HAP-1 (cell line): ENCODE results near the gene PLIN4.
A peak's percentile ranks its signal among the peaks of the same experiment; 100 is the strongest.
"Not testable (repeated sequence)": the region's sequence is repeated elsewhere in the genome, so short reads cannot be mapped to it uniquely, and the experiment has no call there.

ENCODE experiments used
- DNase-seq, 2 experiments: peaks; one replicate each; pipeline ENCODE4 v3.0.0-alpha.2; 2016 to 2020; ENCODE audit warnings: low spot score in 2 of 2
- H3K27me3 ChIP-seq: fragments of 250-450 bp; sonication (Bioruptor Pico); 2 replicates; pipeline ENCODE4 v1.5.1; 2020; ENCODE audit warnings: low read depth, mild to moderate bottlenecking, moderate library complexity
- H3K36me3 ChIP-seq: fragments of 250-450 bp; sonication (Bioruptor Pico); replicated peaks from 2 replicates; pipeline ENCODE4 v1.5.1; 2020; ENCODE audit warnings: mild to moderate bottlenecking
- H3K4me1 ChIP-seq: fragments of 250-450 bp; sonication (Bioruptor Pico); 2 replicates; pipeline ENCODE4 v1.5.1; 2020; ENCODE audit warnings: mild to moderate bottlenecking
- H3K4me3 ChIP-seq: fragments of 250-450 bp; sonication (Bioruptor Pico); 2 replicates; pipeline ENCODE4 v1.5.1; 2020; ENCODE audit warnings: mild to moderate bottlenecking, moderate library complexity
- H3K9me3 ChIP-seq: fragments of 250-450 bp; sonication (Bioruptor Pico); 2 replicates; pipeline ENCODE4 v1.5.1; 2020; ENCODE audit warnings: mild to moderate bottlenecking, moderate library complexity
- in situ Hi-C: fragments of 300-500 bp; cut with MboI; formaldehyde crosslinking; loops from 3 replicates; pipeline ENCODE4 v1.14.3; 2020; ENCODE audit warnings: low sequenced_read_pairs, inconsistent platforms, mixed read lengths

Gene PLIN4

DNA sequence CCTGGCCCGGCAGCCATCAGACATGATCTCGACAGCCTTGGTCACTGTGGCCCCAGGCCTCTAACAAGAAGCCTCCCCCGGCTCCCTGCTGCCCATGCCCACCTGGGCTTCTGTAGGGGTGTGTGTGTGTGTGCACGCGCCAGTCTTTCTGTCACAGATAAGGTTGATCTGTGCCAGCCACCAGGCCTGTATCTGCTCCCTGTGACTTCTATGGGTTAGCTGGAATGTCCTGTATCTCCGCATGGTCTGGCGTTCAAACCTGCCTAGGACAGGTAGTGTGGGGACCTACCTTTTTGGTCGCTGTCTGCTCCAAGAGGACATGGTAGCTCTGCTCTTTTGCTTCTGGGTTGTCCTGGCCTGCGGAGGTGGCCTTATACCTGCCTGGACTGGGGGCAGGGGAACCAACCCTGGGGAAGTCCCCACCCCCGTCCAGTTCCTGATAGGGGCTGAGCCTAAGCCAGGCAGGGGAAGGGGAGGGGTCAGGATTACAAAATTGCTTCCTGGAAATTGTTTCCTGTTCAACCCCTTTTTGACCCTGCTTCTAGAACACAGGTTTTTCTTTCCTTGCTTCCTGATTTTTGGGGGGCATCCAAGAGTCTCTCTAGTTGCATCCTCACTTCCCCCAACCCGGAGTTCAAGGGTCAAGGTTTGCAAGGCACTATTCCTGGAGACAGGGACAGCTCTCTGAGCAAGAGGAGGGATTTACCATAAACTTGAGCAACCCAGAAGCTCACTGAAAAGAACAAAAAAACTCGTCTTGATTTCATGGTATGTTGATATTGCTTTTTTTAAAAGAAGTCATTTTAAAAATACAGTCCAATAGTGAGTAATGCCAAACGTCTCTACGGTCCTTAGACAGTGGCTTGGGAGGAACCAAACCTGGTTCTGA, 21.7 kb upstream of the PLIN4 start, which contains the start of gene LRG1:
Gene LRG1, minus strand, starts transcription at position 344 of the 889 bp plus-strand sequence. Its CDS starts 23 bp downstream, at position 321.
- H3K9me3 ChIP-seq, result no peaks in the 10 kb centered on the region; the same call in 1 of the 2 replicates
- no peaks in the 10 kb centered on the region for H3K36me3 ChIP-seq
- peaks cover 8% of the 10 kb centered on the region for H3K4me1 ChIP-seq
- in situ Hi-C loops, result no loop called here
- no peaks in the 10 kb centered on the region for H3K27me3 ChIP-seq
- H3K4me3 ChIP-seq, result no peak within 1 kb of the TSS
- DNase-seq, result no peak

DNA sequence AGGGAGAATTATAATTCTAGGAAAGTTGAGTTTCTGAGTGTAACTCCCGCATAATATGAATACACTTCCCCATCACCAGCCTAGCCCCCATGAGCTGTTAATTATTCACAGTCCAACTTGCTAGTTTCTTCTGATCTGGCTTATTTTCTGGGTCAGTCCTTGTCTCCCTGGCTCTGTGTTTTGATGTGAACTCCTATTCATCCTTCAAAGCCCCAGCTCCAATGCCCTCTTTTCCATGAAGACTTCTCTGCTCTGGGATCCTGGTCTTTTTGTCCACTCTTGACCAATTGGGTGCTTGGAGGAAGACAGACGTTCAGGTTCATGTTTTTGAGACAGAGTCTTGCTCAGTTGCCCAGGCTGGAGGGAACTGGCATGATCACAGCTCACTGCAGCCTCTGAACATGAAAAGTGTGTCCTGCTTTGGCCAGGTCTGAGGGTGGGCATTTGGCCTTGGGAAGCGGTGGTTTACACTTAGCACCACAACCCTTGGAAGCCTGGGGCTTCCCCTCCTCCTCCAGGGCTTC, 20.9 kb upstream of the PLIN4 start:
- Histone ChIP-seq H3K9me3 (no peaks in the 10 kb centered on the region; the same call in 1 of the 2 replicates), H3K4me1 (peaks cover 11% of the 10 kb centered on the region), H3K36me3 (no peaks in the 10 kb centered on the region), H3K27me3 (no peaks in the 10 kb centered on the region), H3K4me3 (no peak overlapping the region)
- in situ Hi-C loops, result no loop called here
- DNase-seq, result no peak

GRCh38 chr19:4538601-4538954, 20.3 kb upstream of the PLIN4 start:
- no peaks in the 10 kb centered on the region; the same call in 1 of the 2 replicates for H3K9me3 ChIP-seq
- H3K27me3 ChIP-seq, result no peaks in the 10 kb centered on the region
- DNase-seq, result no peak
- no peaks in the 10 kb centered on the region for H3K36me3 ChIP-seq
- H3K4me1 ChIP-seq, result peaks cover 11% of the 10 kb centered on the region
- in situ Hi-C loops, result no loop called here
- no peak overlapping the region for H3K4me3 ChIP-seq

- Histone ChIP-seq H3K4me1 (peaks cover 11% of the 10 kb centered on the region), H3K9me3 (no peaks in the 10 kb centered on the region; the same call in 1 of the 2 replicates), H3K36me3 (no peaks in the 10 kb centered on the region), H3K27me3 (no peaks in the 10 kb centered on the region), H3K4me3 (no peak overlapping the region)
- in situ Hi-C loops, result no loop called here
- no peak for DNase-seq
Measured at GRCh38 chr19:4537953-4538600, 19.8 kb upstream of the PLIN4 start.

- Histone ChIP-seq H3K36me3 (no peaks in the 10 kb centered on the region), H3K9me3 (no peaks in the 10 kb centered on the region; the same call in 1 of the 2 replicates), H3K4me3 (no peak overlapping the region), H3K4me1 (peaks cover 11% of the 10 kb centered on the region), H3K27me3 (no peaks in the 10 kb centered on the region)
- DNase-seq, result no peak
- in situ Hi-C loops, result no loop called here
Measured at GRCh38 chr19:4536798-4537197, 18.5 kb upstream of the PLIN4 start.

GRCh38 chr19:4534836-4535658, 16.8 kb upstream of the PLIN4 start, which contains the start of gene PLIN5:
Gene PLIN5 (minus strand): TSS chr19:4535224. CDS start chr19:4534074, 1,150 bp downstream.
- in situ Hi-C loops, result no loop called here
- peaks cover 11% of the 10 kb centered on the region for H3K4me1 ChIP-seq
- H3K36me3 ChIP-seq, result no peaks in the 10 kb centered on the region
- 0 out of 2 replicates have a peak within 1 kb of the TSS, but pooled peaks have one; percentile 6 for H3K4me3 ChIP-seq
- H3K27me3 ChIP-seq, result no peaks in the 10 kb centered on the region
- peak; percentile 82 to 97 for DNase-seq
- no peaks in the 10 kb centered on the region for H3K9me3 ChIP-seq

GRCh38 chr19:4533835-4534424, 15.6 kb upstream of the PLIN4 start:
- in situ Hi-C loops, result no loop called here
- Histone ChIP-seq H3K4me1 (peaks cover 11% of the 10 kb centered on the region), H3K4me3 (no peak overlapping the region), H3K9me3 (no peaks in the 10 kb centered on the region), H3K27me3 (no peaks in the 10 kb centered on the region), H3K36me3 (no peaks in the 10 kb centered on the region)
- DNase-seq, result no peak

- no peak for DNase-seq
- no peaks in the 10 kb centered on the region for H3K9me3 ChIP-seq
- H3K36me3 ChIP-seq, result no peaks in the 10 kb centered on the region
- peaks cover 11% of the 10 kb centered on the region for H3K4me1 ChIP-seq
- no peak overlapping the region for H3K4me3 ChIP-seq
- no peaks in the 10 kb centered on the region for H3K27me3 ChIP-seq
- in situ Hi-C loops, result no loop called here
Measured at GRCh38 chr19:4533334-4533733, 15.0 kb upstream of the PLIN4 start.

GRCh38 chr19:4531562-4532165, 13.4 kb upstream of the PLIN4 start:
- H3K4me3 ChIP-seq, result no peak overlapping the region
- H3K27me3 ChIP-seq, result no peaks in the 10 kb centered on the region
- H3K9me3 ChIP-seq, result no peaks in the 10 kb centered on the region
- H3K36me3 ChIP-seq, result no peaks in the 10 kb centered on the region
- in situ Hi-C loops, result no loop called here
- H3K4me1 ChIP-seq, result peaks cover 11% of the 10 kb centered on the region
- no peak for DNase-seq

GRCh38 chr19:4529924-4530522, 11.7 kb upstream of the PLIN4 start:
- H3K4me3 ChIP-seq, result no peak overlapping the region
- H3K9me3 ChIP-seq, result no peaks in the 10 kb centered on the region
- in situ Hi-C loops, result no loop called here
- H3K36me3 ChIP-seq, result no peaks in the 10 kb centered on the region
- H3K4me1 ChIP-seq, result peaks cover 4% of the 10 kb centered on the region; the same call in 1 of the 2 replicates
- H3K27me3 ChIP-seq, result no peaks in the 10 kb centered on the region
- no peak for DNase-seq

DNA sequence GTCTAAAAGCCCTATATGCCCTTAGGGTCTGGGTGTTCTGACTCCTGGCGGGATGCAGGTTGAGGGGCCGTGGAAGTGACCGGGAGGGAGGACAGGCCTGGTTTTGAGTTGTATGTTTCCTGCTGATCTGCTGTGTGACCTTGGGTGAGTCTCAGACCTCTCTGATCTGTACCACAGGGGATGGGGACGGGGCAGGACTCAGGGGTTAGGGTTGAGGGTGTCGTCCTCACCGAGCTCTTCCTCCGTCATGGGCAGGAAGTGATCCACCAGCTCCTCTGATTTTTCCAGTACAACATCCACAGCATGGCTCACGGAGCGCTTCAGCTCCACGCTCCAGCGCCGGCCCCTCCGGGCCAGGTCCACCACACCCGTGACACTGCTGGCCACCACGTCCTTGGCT, 10.6 kb upstream of the PLIN4 start:
- H3K27me3 ChIP-seq, result no peaks in the 10 kb centered on the region
- no peaks in the 10 kb centered on the region for H3K4me1 ChIP-seq
- no peaks in the 10 kb centered on the region for H3K9me3 ChIP-seq
- H3K4me3 ChIP-seq, result no peak overlapping the region
- DNase-seq, result no peak
- H3K36me3 ChIP-seq, result no peaks in the 10 kb centered on the region
- in situ Hi-C loops, result no loop called here

- DNase-seq, H3K4me3 ChIP-seq, in situ Hi-C loops, H3K4me1 ChIP-seq, H3K9me3 ChIP-seq, H3K36me3 ChIP-seq, H3K27me3 ChIP-seq: not testable (repeated sequence)
Measured at GRCh38 chr19:4527377-4527776, 9.1 kb upstream of the PLIN4 start.
